K562 (cell line): Measurements from ENCODE around the gene MBD3.

ENCODE experiments used
- CTCF ChIP-seq, 3 experiments: IDR thresholded peaks in 2 of 3; conservative IDR thresholded peaks in 1 of 3; 2 replicates each; pipeline ENCODE4 v1.5.1; 2011 to 2012; ENCODE audit warnings: low read length in 3 of 3, mild to moderate bottlenecking in 3 of 3, control low read depth in 2 of 3, improper control_type of control experiment in 1 of 3, inconsistent platforms in 1 of 3, low read depth in 1 of 3, mixed read lengths in 1 of 3, moderate library complexity in 1 of 3; ENCODE audit not compliant: insufficient read depth in 2 of 3
- E2F5 ChIP-seq: sonication (generic); formaldehyde crosslinking; IDR thresholded peaks from 2 replicates; pipeline ENCODE4 v1.8.0; 2022; ENCODE audit warnings: mild to moderate bottlenecking, missing genetic modification reagents
- ELF1 ChIP-seq: fragments of 200-800 bp; sonication (Bioruptor generic); IDR thresholded peaks from 2 replicates; pipeline ENCODE4 v1.6.1; 2016; ENCODE audit warnings: missing genetic modification characterization, missing compliant biosample characterization
- ESRRA ChIP-seq: fragments of 450-650 bp; IDR thresholded peaks from 2 replicates; pipeline ENCODE4 v1.6.1; 2014; ENCODE audit warnings: low read depth, mild to moderate bottlenecking, moderate library complexity, borderline replicate concordance
- FOS ChIP-seq: IDR thresholded peaks from 3 replicates; pipeline ENCODE4 v1.6.1; 2011; ENCODE audit not compliant: insufficient read length; ENCODE audit errors: extremely low read depth
- NBN ChIP-seq: fragments of 450-650 bp; IDR thresholded peaks from 2 replicates; pipeline ENCODE4 v1.6.1; 2016; ENCODE audit warnings: low read depth, mild to moderate bottlenecking
- POLR2A ChIP-seq: fragments of 450-650 bp; conservative IDR thresholded peaks from 2 replicates; pipeline ENCODE4 v1.6.1; 2016
- RAD21 ChIP-seq, 2 experiments: fragments of 250-450 bp in 1 of 2; fragments of 450-650 bp in 1 of 2; sonication (Bioruptor Pico) in 1 of 2; formaldehyde crosslinking in 1 of 2; IDR thresholded peaks in 1 of 2; conservative IDR thresholded peaks in 1 of 2; 2 replicates each; pipeline versions ENCODE4 v1.4.0 to v1.8.0; 2020 to 2022; ENCODE audit warnings: mild to moderate bottlenecking in 2 of 2, moderate library complexity in 1 of 2
- RBFOX2 ChIP-seq: fragments of 200-400 bp; formaldehyde crosslinking; IDR thresholded peaks from 2 replicates; pipeline ENCODE4 v1.6.1; 2017; ENCODE audit warnings: low read depth, mild to moderate bottlenecking, low read length, moderate library complexity
- SRSF1 ChIP-seq: fragments of 200-400 bp; formaldehyde crosslinking; IDR thresholded peaks from 2 replicates; pipeline ENCODE4 v1.6.1; 2017; ENCODE audit warnings: mild to moderate bottlenecking, low read depth, low read length, moderate library complexity
- TARDBP ChIP-seq: fragments of 450-650 bp; IDR thresholded peaks from 2 replicates; pipeline ENCODE4 v1.6.1; 2016

GRCh38 chr19:1558552-1558951 is 34.1 kb downstream of the MBD3 start:
- TF ChIP-seq POLR2A (no peak), RAD21 (CRISPR knock-in tag; conservative IDR thresholded peaks at IDR 0.05 in 1 of 2, IDR thresholded peaks at IDR 0.05 in 1 of 2) (no peak), RBFOX2 (no peak), E2F5 (CRISPR knock-in tag) (no peak), ESRRA (no peak), NBN (no peak), CTCF (IDR thresholded peaks at IDR 0.05 in 2 of 3, conservative IDR thresholded peaks at IDR 0.05 in 1 of 3; ENCODE audit: insufficient read depth in 2 of 3, low read depth in 1 of 3, low read length in 3 of 3) (no peak), ELF1 (no peak), TARDBP (no peak), SRSF1 (no peak), FOS (no peak)
